Ovary (tissue), 3 donors: ENCODE data around the gene IRF4.

Experiments used
- CTCF ChIP-seq, 3 donors: fragments of 450-650 bp in 2 of 3; fragments of 200-600 bp in 1 of 3; IDR thresholded peaks; one replicate each; pipeline versions ENCODE4 v1.5.1 to v1.8.0; 2016 to 2022; ENCODE audit warnings: antibody characterized with exemption in 3 of 3, mild to moderate bottlenecking in 1 of 3
- EP300 ChIP-seq: sonication (generic); formaldehyde crosslinking; IDR thresholded peaks from one replicate; pipeline ENCODE4 v1.6.1; 2017; ENCODE audit warnings: antibody characterized with exemption
- POLR2A ChIP-seq: fragments of 450-650 bp; IDR thresholded peaks from one replicate; pipeline ENCODE4 v1.6.1; 2017; ENCODE audit warnings: antibody characterized with exemption, mild to moderate bottlenecking, moderate library complexity
- donor health status: DM: no; HTN: no; CAD: no.

- TF ChIP-seq EP300 (no peak), POLR2A (no peak), CTCF (IDR thresholded peaks at IDR 0.05) (no peak)
Observed at GRCh38 chr6:348860-349396, 42.6 kb upstream of the IRF4 start.
